GM21723 (cell line): ENCODE data around the gene TNNI2.
A peak's percentile ranks its signal among the peaks of the same experiment; 100 is the strongest.
"Not testable (repeated sequence)": the region's sequence is repeated elsewhere in the genome, so short reads cannot be mapped to it uniquely, and the experiment has no call there.

Experiments used
- ATAC-seq: cut with Tn5 transposase; IDR thresholded peaks from one replicate; pipeline ENCODE4 v1.9.1; 2021; ENCODE audit warnings: mild to moderate bottlenecking, moderate library complexity; ENCODE audit not compliant: unreplicated experiment

TNNI2 gene

GRCh38 chr11:1882265-1883238 lies 43.8 kb downstream of the TNNI2 start:
- peak; percentile 72 for ATAC-seq

- no peak for ATAC-seq
Observed at GRCh38 chr11:1883346-1884302, 44.8 kb downstream of the TNNI2 start.

- ATAC-seq: no peak
Observed at GRCh38 chr11:1884303-1884700, 45.5 kb downstream of the TNNI2 start.

- not testable (repeated sequence) for ATAC-seq
Observed at GRCh38 chr11:1886551-1886950, 47.8 kb downstream of the TNNI2 start.

- no peak for ATAC-seq
Observed at GRCh38 chr11:1887451-1888346, 48.9 kb downstream of the TNNI2 start.

GRCh38 chr11:1888347-1888753 lies 49.6 kb downstream of the TNNI2 start:
- no peak for ATAC-seq

GRCh38 chr11:1888811-1889210 lies 50.0 kb downstream of the TNNI2 start:
- no peak for ATAC-seq

GRCh38 chr11:1889224-1889930 lies 50.6 kb downstream of the TNNI2 start:
- ATAC-seq: no peak

GRCh38 chr11:1889941-1890855 lies 51.4 kb downstream of the TNNI2 start:
- ATAC-seq: no peak
